ENCODE measurements around the gene AOPEP.

The AOPEP gene

DNA sequence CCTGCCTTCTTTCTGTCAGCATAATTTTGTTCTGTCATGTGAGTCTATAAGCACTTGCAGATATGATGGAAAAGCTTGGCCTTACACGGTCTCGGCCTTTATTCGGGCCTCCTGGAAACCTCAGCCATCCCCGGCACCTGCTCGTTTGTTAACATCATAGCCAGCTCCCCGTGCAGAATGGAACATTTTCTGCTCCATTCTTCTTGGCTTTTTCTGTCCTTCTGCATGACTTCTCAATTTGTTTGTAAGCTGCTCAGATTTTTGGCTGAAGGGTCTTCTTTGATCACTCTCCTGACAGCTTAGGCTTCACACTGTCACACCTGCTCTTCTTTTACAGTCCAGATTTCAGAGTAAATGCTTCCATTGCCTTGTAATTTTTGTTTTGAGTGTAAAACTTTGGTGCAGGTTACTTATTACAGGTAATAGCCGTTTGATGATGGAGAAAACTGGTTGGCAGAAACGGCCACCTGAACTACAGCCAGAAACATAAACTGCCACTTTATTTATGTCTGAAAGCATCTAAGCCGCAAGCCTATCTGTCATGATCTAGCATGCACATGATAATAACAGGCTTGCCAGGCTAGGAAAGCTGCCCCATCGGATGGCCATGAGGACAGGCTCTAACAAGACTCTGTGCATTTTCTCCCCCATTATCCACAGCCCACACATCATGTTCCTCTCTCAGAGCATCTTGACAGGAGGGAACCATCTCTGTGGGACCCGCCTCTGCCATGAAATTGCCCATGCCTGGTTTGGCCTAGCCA is 197.0 kb downstream of the AOPEP start:
- no peaks in the 10 kb centered on the region for H3K27me3 ChIP-seq
- H3K9me3 ChIP-seq: no peaks in the 10 kb centered on the region
- H3K36me3 ChIP-seq: no peaks in the 10 kb centered on the region
- H3K4me1 ChIP-seq: peaks cover 0 to 79% (median 49%) of the 10 kb centered on the region in 4 donors
- intact Hi-C loops (cut with DNase I; ENCODE audit: low total_unique reads): no loop called here
- no peak for TF ChIP-seq CTCF (IDR thresholded peaks at IDR 0.05)
- peak overlapping the region; percentile 86 to 92 for H3K27ac ChIP-seq
- DNase-seq: peak in 1 of 2 donors; percentile 49
- H3K4me3 ChIP-seq: no peak overlapping the region

DNA sequence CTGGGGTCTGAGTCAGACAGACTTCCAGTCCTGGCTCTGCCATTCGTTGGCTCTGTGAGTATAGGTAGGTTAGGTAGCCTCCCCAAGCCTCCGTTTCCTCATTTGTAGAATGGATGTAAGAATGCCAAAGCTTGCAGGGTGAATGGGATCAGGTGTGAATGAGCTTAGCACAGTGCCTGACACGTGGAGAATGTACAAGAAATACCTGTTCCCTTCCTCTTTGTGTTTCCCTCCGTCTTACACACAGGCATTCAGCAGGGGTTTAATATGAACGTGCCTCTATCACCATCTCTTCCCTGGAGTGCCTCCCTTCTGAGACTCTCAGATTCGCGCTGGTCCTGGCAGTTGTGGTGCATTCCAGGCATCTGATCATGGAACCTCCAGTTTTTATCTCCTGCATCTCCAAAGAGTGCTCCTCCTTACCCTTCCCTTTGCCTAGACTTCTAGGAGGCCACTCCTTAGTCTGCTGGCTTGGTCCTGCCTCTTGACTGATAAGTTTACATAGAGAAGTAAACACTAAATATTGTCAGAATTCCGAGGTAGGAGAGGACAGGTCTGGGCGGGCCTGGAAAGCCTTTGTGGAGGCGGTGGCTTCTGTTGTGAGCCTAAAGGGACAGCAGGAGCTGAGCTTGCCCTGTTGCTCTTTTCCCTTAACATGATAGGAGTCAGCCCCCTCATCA is 199.4 kb downstream of the AOPEP start:
- Histone ChIP-seq H3K9me3 (no peaks in the 10 kb centered on the region), H3K4me3 (no peak overlapping the region), H3K27me3 (no peaks in the 10 kb centered on the region), H3K36me3 (no peaks in the 10 kb centered on the region), H3K4me1 (peaks cover 0 to 66% (median 35%) of the 10 kb centered on the region in 4 donors), H3K27ac (peak overlapping the region; percentile 86 to 92)
- no peak for TF ChIP-seq CTCF (IDR thresholded peaks at IDR 0.05)
- intact Hi-C loops (cut with DNase I; ENCODE audit: low total_unique reads): no loop called here
- DNase-seq: peak in 1 of 2 donors; percentile 53

DNA sequence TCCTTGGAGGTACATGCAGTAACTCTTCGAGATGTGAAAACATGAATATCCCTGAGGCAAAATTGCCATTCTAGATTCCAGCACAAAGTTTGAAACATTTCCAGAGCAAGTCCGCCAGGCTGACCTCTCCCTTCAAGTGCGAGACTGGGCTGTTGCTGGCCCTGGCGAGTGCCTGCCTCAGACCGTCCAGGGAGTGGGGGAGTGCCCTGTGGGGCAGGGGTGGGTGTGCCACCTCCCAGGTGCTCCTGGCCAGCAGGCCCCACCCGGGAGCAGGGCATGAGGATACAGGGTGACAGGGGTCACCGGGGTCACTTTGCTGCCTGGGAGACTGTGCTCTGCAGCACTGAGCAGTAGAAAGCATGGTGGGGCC is 199.9 kb downstream of the AOPEP start:
- Histone ChIP-seq H3K27ac (peak overlapping the region; percentile 86 to 92), H3K4me3 (no peak overlapping the region), H3K4me1 (peaks cover 0 to 60% (median 31%) of the 10 kb centered on the region in 4 donors), H3K9me3 (no peaks in the 10 kb centered on the region), H3K36me3 (no peaks in the 10 kb centered on the region), H3K27me3 (no peaks in the 10 kb centered on the region)
- no peak for TF ChIP-seq CTCF (IDR thresholded peaks at IDR 0.05)
- peak in 1 of 2 donors; percentile 62 for DNase-seq
- intact Hi-C loops (cut with DNase I; ENCODE audit: low total_unique reads): no loop called here

DNA sequence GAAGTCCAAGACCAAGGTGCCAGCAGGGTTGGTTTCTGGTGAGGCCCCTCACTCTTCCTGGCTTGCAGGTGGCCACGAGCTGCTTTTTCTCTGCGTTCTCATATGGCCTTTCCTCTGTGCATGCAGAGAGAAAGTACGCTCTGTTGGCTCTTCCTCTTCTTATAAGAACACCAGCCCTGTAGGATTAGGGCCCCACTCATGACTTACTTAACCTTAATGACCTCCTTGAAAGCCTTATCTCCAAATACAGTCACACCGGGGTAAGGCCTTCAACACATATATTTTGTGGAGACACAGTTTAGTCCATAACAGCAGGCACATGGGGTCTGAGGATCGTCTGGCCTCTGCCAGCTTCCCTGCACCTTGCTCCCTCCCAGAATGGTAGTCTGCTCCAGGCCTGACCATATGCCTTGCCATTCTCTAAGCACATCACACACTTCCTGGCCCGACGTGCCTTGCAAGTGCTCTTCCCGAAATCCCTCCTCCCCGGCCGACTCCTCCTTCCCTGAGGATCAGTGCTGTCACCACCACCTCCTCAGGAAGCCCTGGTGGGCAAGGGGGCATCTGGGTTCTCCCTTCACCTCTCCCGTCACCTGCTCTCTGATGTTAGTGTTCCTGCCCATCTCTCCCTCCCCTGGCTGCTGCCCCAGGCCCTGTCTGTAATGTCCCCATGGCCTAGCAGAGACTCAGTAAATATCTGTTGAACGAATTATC is 200.7 kb downstream of the AOPEP start:
- H3K27ac ChIP-seq: peak overlapping the region; percentile 86 to 92
- no peak for TF ChIP-seq CTCF (IDR thresholded peaks at IDR 0.05)
- H3K27me3 ChIP-seq: no peaks in the 10 kb centered on the region
- no peak overlapping the region for H3K4me3 ChIP-seq
- intact Hi-C loops (cut with DNase I; ENCODE audit: low total_unique reads): no loop called here
- no peak for DNase-seq
- peaks cover 0 to 58% (median 23%) of the 10 kb centered on the region in 4 donors for H3K4me1 ChIP-seq
- H3K36me3 ChIP-seq: no peaks in the 10 kb centered on the region
- no peaks in the 10 kb centered on the region for H3K9me3 ChIP-seq

GRCh38 chr9:94927762-94928670 is 201.5 kb downstream of the AOPEP start:
- H3K9me3 ChIP-seq: no peaks in the 10 kb centered on the region
- no peaks in the 10 kb centered on the region for H3K27me3 ChIP-seq
- H3K4me1 ChIP-seq: peaks cover 0 to 58% (median 16%) of the 10 kb centered on the region in 4 donors
- no peak overlapping the region for H3K4me3 ChIP-seq
- DNase-seq: no peak
- TF ChIP-seq CTCF (IDR thresholded peaks at IDR 0.05): no peak
- no peaks in the 10 kb centered on the region for H3K36me3 ChIP-seq
- H3K27ac ChIP-seq: peak overlapping the region in 1 of 2 donors; percentile 92
- intact Hi-C loops (cut with DNase I; ENCODE audit: low total_unique reads): no loop called here

All from tibial artery (tissue), 4 donors.